AG09319 (cell line): ENCODE measurements around the gene C1orf116.

ENCODE experiments used
- DNase-seq: peaks from one replicate; pipeline ENCODE4 v3.0.0-alpha.2; 2010; ENCODE audit warnings: low read depth; ENCODE audit errors: extremely low read depth
- TF ChIP-seq, protein P1 (sequence below): IDR thresholded peaks from 2 replicates; pipeline ENCODE4 v1.5.1; 2011; ENCODE audit warnings: low read depth, mild to moderate bottlenecking, inconsistent platforms, low read length, moderate library complexity

Gene C1orf116

GRCh38 chr1:207024202-207025145 is 8.1 kb downstream of the C1orf116 start:
- DNase-seq = no peak
- TF ChIP-seq, protein P1, sequence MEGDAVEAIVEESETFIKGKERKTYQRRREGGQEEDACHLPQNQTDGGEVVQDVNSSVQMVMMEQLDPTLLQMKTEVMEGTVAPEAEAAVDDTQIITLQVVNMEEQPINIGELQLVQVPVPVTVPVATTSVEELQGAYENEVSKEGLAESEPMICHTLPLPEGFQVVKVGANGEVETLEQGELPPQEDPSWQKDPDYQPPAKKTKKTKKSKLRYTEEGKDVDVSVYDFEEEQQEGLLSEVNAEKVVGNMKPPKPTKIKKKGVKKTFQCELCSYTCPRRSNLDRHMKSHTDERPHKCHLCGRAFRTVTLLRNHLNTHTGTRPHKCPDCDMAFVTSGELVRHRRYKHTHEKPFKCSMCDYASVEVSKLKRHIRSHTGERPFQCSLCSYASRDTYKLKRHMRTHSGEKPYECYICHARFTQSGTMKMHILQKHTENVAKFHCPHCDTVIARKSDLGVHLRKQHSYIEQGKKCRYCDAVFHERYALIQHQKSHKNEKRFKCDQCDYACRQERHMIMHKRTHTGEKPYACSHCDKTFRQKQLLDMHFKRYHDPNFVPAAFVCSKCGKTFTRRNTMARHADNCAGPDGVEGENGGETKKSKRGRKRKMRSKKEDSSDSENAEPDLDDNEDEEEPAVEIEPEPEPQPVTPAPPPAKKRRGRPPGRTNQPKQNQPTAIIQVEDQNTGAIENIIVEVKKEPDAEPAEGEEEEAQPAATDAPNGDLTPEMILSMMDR = no peak

DNA sequence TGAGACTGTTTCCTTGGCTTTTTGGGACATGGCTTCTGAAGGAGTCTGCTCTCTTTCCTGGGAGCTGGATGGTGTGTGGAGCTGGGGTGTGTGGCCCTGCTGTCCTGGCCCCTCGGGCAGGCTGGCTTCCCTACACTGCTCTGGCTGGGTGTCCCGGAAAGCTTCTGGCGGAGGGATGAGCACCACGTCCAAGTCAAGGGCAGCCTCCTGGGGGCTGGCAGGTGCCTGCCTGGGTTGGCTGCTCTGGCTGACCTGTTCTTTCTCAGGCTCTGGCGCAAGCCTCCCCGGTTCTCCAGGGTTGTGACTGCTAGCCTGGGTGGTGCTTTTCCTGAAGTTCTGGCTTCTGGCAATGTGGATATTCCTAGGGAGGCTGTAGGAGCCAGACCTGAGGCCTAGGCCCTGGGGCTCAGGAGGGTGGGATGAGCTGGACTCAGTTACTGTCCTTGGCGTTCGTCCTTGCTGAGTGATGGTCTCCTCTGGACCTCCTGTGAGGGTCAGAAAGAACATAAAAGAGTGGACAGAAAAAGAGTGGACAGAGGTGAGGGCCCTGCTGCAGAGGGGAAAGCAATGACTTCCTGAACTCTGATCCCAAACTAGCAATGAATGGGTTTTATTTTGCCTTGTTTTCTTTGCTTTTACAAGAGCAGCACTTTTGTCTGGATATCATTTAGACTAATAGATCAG is 9.4 kb downstream of the C1orf116 start:
- DNase-seq = no peak
- TF ChIP-seq, protein P1 = no peak

DNA sequence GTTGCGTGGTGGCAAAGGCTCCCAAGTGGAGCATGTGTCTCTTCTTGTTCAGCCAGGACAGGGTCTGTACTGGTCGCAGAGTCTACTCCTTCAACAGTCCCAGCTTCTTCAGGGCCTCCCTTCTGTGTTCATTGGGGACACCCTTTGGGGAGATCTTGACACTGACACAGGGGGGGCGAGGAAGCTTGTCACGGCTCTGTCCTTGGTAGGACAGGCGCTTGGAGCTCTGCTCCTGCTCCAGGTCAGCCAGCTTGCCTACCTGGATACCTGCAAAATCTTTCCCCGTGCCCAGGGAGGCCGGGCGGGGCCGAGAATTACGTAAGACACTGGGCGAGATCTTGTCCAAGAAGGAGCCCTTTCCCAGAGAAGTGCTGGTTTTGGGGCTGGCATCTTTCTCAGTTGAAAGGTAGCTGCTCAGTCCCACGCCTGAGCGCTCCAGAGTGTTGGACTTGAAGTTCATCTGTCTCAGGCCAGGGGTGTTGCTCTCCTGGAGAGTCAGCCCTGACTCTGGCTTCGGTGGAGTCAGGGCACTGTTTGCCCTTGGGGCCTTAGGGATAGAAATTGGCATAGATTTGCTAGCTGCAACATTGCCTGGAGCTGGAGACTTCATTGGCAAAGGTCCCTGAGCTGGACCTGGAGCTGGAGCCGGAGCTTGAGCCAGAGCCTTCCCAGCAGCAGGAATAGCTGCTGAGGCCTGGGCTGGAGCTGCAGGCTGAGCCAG is 10.5 kb downstream of the C1orf116 start:
- DNase-seq = no peak
- TF ChIP-seq, protein P1 = no peak

- no peak for DNase-seq
- TF ChIP-seq, protein P1 = no peak
These were observed 11.3 kb downstream of the C1orf116 start for GRCh38 chr1:207021139-207021861.

DNA sequence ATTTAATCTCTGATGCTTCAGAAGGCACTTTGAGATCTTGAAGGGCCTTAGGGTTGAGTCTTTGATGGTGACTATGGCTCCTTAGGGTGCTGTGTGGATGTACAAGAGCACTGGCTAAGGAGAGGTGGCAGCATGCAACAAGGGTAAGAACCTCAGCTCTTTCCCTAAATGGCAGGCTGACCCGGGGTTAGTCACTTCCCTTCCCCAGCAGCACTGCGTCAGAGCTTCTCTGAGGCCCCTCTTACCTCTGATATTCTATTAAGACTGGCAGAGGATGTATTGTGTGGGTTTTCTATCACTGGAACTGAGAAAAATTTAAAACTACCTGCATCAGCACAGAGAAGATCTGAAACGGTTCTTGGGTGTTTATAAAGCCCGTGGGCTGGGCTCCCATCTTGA is 11.8 kb downstream of the C1orf116 start:
- DNase-seq = no peak
- TF ChIP-seq, protein P1 = no peak

DNA sequence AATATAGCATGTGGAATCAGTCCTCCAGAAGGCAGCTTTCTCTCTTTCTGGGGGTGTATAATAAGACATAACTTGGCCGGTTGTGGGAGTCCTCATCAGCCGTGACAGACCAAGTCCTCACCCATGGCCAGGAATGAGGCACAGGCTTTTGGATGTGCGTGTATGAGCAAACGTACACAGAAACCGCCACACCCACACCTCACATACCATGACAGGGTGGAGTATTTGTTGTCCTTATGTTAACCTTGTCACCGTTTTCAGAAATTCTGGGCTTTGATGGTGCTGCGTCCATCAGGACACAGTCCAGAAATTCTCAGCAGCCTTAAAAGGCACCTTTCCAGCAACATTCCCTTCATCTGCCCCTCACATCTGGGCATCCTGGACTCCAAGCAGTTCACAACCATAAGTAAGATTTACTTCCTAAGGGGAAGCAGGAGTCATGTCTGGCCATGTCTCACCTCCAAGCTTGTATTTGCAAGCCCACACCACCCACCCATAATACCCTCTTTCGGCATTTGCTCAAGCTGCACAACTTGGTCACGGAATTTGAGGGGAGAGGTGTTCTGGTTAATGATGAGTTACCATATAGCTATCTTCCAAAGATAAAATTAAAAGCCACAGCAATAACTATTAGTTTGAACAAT is 12.4 kb downstream of the C1orf116 start:
- no peak for DNase-seq
- TF ChIP-seq, protein P1 = no peak
